ENCODE measurements around the gene CACNA1B. TPM values are rescaled to one million over a fixed set of nuclear protein-coding genes. Genes with fewer than 3 reads are reported as not detected.

CACNA1B gene
- total and polyA plus RNA-seq, 11 donors, result 0.03 to 0.25 (median 0.13) TPM

DNA sequence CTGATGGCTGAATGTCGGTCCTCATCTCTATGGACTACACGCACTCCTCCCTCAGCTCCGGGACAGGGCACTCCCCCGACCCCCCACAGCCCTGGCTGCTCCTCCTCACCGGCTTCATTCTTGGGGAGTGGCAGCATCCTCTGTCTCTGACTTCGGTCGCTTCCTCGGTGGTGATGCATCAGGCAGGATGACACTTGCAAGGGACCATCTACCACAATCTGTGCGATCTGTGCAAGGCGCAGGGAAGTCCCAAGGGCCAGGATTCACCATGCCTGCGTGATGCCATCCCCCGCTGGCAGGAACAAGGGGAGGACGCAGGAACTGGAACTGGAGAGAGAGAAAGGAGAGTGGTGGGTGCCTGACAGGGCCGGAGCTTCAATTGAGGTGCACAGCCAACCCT is 2.2 kb upstream of the CACNA1B start:
- intact Hi-C loops (cut with DNase I), result no loop called here
- TF ChIP-seq, protein P1, sequence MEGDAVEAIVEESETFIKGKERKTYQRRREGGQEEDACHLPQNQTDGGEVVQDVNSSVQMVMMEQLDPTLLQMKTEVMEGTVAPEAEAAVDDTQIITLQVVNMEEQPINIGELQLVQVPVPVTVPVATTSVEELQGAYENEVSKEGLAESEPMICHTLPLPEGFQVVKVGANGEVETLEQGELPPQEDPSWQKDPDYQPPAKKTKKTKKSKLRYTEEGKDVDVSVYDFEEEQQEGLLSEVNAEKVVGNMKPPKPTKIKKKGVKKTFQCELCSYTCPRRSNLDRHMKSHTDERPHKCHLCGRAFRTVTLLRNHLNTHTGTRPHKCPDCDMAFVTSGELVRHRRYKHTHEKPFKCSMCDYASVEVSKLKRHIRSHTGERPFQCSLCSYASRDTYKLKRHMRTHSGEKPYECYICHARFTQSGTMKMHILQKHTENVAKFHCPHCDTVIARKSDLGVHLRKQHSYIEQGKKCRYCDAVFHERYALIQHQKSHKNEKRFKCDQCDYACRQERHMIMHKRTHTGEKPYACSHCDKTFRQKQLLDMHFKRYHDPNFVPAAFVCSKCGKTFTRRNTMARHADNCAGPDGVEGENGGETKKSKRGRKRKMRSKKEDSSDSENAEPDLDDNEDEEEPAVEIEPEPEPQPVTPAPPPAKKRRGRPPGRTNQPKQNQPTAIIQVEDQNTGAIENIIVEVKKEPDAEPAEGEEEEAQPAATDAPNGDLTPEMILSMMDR (IDR thresholded peaks at IDR 0.05), result no peak
- no peak for TF ChIP-seq POLR2A (IDR thresholded peaks at IDR 0.05)
- Histone ChIP-seq H3K4me1 (peaks cover 0 to 9% (median 0%) of the 10 kb centered on the region in 12 donors), H3K4me3 (no peak overlapping the region), H3K27ac (no peak overlapping the region), H3K36me3 (no peaks in the 10 kb centered on the region), H3K27me3 (peaks cover 21 to 49% (median 39%) of the 10 kb centered on the region in 9 donors), H3K9me3 (no peaks in the 10 kb centered on the region)
- 79 to 85% (median 82%) methylated on average over 14 of the region's 14 CpGs for WGBS, 4 donors
- DNase-seq (no peak), ATAC-seq (no peak)

DNA sequence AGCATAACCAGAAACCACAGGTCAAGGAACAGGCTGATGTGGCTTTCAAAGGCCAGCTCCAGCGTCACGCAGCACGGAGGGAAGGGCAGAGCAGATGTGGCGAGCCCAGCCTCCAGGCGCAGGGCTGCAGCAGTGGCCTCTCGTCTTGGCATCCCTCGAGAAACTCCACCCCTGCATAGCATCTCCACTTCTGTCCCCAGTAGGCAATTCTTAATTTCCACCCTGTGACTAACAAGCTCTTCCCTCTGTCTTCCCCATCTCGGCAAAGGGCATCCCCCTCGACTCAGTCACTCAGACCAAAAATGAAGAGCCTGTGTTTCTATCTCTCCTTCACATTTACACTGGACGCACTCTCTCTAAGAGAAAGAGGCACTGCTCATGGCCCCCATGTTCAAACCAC is 1.7 kb upstream of the CACNA1B start:
- intact Hi-C loops (cut with DNase I), result no loop called here
- 83 to 86% (median 85%) methylated on average over 9 to 10 of the region's 10 CpGs for WGBS, 4 donors
- DNase-seq (no peak), ATAC-seq (no peak)
- Histone ChIP-seq H3K36me3 (no peaks in the 10 kb centered on the region), H3K27ac (no peak overlapping the region), H3K9me3 (no peaks in the 10 kb centered on the region), H3K4me3 (no peak overlapping the region), H3K27me3 (peaks cover 21 to 52% (median 42%) of the 10 kb centered on the region in 9 donors), H3K4me1 (peaks cover 0 to 9% (median 0%) of the 10 kb centered on the region in 12 donors)
- TF ChIP-seq, protein P1 (IDR thresholded peaks at IDR 0.05), result no peak
- TF ChIP-seq POLR2A (IDR thresholded peaks at IDR 0.05), result no peak

- H3K4me3 ChIP-seq, result no peak overlapping the region
- ATAC-seq (no peak), DNase-seq (no peak)
- WGBS, 4 donors, result 84 to 88% (median 85%) methylated on average over 6 to 8 of the region's 8 CpGs
- H3K27me3 ChIP-seq, result peaks cover 21 to 53% (median 42%) of the 10 kb centered on the region in 9 donors
- no peaks in the 10 kb centered on the region for H3K36me3 ChIP-seq
- intact Hi-C loops (cut with DNase I), result no loop called here
- H3K4me1 ChIP-seq, result peaks cover 0 to 9% (median 0%) of the 10 kb centered on the region in 12 donors
- no peak overlapping the region for H3K27ac ChIP-seq
- TF ChIP-seq, protein P1 (IDR thresholded peaks at IDR 0.05), result no peak
- TF ChIP-seq POLR2A (IDR thresholded peaks at IDR 0.05), result no peak
- no peaks in the 10 kb centered on the region for H3K9me3 ChIP-seq
Observed at GRCh38 chr9:137876269-137876668, 1.3 kb upstream of the CACNA1B start.

DNA sequence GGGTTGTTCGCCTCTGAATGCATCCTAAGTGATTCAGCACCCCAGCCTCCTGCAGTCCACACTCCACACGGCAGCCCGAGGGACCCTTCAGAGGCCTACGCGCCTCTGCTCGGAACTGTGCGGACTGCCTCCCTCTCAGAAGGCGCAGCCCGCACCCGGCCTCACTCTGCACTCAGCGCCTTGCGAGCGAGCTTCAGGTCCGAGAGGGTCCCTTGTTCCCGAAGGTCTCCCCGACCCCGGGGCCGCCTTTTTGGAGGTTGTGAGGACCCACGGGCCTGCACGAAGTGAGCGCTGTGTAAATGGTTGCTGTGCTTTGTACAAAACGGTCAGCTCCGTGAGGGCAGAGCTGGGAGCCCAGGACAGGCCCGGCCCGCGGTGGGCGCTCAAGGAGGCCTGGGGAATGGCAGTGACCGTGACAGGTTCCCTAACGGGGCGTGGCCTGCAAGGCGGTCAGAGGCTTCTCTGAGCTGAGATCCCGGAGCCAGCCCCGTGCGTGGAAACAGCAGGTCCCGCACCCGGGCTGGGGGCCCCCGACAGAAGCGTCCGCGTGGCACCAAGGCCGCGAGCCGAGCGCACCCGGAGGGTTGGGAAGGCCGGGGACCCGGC is 698 bp upstream of the CACNA1B start:
- Histone ChIP-seq H3K27me3 (peaks cover 21 to 53% (median 42%) of the 10 kb centered on the region in 9 donors), H3K27ac (no peak overlapping the region), H3K36me3 (no peaks in the 10 kb centered on the region), H3K9me3 (no peaks in the 10 kb centered on the region), H3K4me1 (peaks cover 0 to 9% (median 0%) of the 10 kb centered on the region in 12 donors), H3K4me3 (no peak overlapping the region)
- ATAC-seq, result no peak
- intact Hi-C loops (cut with DNase I), result no loop called here
- DNase-seq, result no peak
- 57 to 65% (median 60%) methylated on average over 41 to 47 of the region's 47 CpGs for WGBS, 4 donors
- no peak for TF ChIP-seq POLR2A (IDR thresholded peaks at IDR 0.05)
- TF ChIP-seq, protein P1 (IDR thresholded peaks at IDR 0.05), result no peak
